Measurements from ENCODE around the gene GTF3C2. TPM values are rescaled to one million over a fixed set of nuclear protein-coding genes. Genes with fewer than 3 reads are reported as not detected.
A peak's percentile ranks its signal among the peaks of the same experiment; 100 is the strongest.

The GTF3C2 gene
- total and polyA plus RNA-seq, 9 of the 15 experiments (the other 6 are each of a cell fraction or from before 2014, with no cell fraction given) = 35.5 to 96.8 (median 53.0) TPM

GRCh38 chr2:27335311-27335710, 21.3 kb downstream of the GTF3C2 start:
- ATAC-seq = no peak
- no peak for TF ChIP-seq SMARCB1 (IDR thresholded peaks at IDR 0.05; ENCODE audit: insufficient read length, low read depth)
- no peak for TF ChIP-seq THAP12 (CRISPR knock-in tag; IDR thresholded peaks at IDR 0.05)
- TF ChIP-seq MBD1 (CRISPR knock-in tag; IDR thresholded peaks at IDR 0.05) = no peak
- no peak for TF ChIP-seq CCAR2 (IDR thresholded peaks at IDR 0.05; ENCODE audit: low read depth, low read length)
- TF ChIP-seq CREBBP (IDR thresholded peaks at IDR 0.05; ENCODE audit: low read depth, low read length) = no peak
- TF ChIP-seq ATF2 (CRISPR knock-in tag; IDR thresholded peaks at IDR 0.05) = no peak
- no peak for TF ChIP-seq ATF6 (CRISPR knock-in tag; IDR thresholded peaks at IDR 0.05)
- TF ChIP-seq KLF16 (IDR thresholded peaks at IDR 0.05) = no peak
- no peak for TF ChIP-seq FIP1L1 (IDR thresholded peaks at IDR 0.05; ENCODE audit: low read depth, low read length, poor library complexity, severe bottlenecking)
- TF ChIP-seq PHF21A (IDR thresholded peaks at IDR 0.05; ENCODE audit: borderline replicate concordance, low read depth) = no peak
- no peak for TF ChIP-seq TEAD1 (CRISPR knock-in tag; IDR thresholded peaks at IDR 0.05)
- TF ChIP-seq ZNF184 (CRISPR knock-in tag; IDR thresholded peaks at IDR 0.05) = no peak
- no peak for TF ChIP-seq NBN (IDR thresholded peaks at IDR 0.05; ENCODE audit: low read depth)

More at GRCh38 chr2:27335311-27335710, 21.3 kb downstream of the GTF3C2 start:
- Histone ChIP-seq H3K27me3 (ENCODE audit: control insufficient read depth in 2 of 2, insufficient read depth in 2 of 2, low read length in 2 of 2) (no peaks in the 10 kb centered on the region), H3K4me3 (no peak overlapping the region), H3K36me3 (ENCODE audit: control insufficient read depth, insufficient read depth, low read length) (peaks cover 75% of the 10 kb centered on the region), H3K9me1 (ENCODE audit: control insufficient read depth, insufficient read depth, low read length) (no peaks in the 10 kb centered on the region), H3K4me2 (ENCODE audit: insufficient read depth, low read length) (no peak overlapping the region), H4K20me1 (replicated peaks; ENCODE audit: control insufficient read depth, insufficient read depth, low read length) (no peaks in the 10 kb centered on the region), H2AFZ (ENCODE audit: low read depth, low read length) (no peak overlapping the region), H3K79me2 (ENCODE audit: control insufficient read depth, insufficient read depth, low read length) (no peaks in the 10 kb centered on the region), H3K9ac (ENCODE audit: insufficient read depth in 1 of 2, low read depth in 2 of 2, low read length in 2 of 2) (peak overlapping the region in 1 of 2 experiments; percentile 48; a peak in 1 of 4 replicates), H3K9me3 (replicated peaks; ENCODE audit: control insufficient read depth, insufficient read depth, low read depth, low read length) (no peaks in the 10 kb centered on the region), H3K4me1 (replicated peaks in 1 of 2; ENCODE audit: control insufficient read depth in 2 of 2, insufficient read depth in 2 of 2, low read length in 2 of 2) (no peaks in the 10 kb centered on the region), H3K27ac (ENCODE audit: extremely low read depth, low read depth, low read length) (no peak overlapping the region; the same call in 2 of the 3 replicates)
- ChIA-PET CTCF (ENCODE audit: low intra/inter-chr PET ratio) (no interaction called here), POLR2A (interaction anchor here (1.0 to 4.0 kb wide), 4 partner anchors 10 to 19 kb away, joined by 4 to 22 read pairs (median 4); partner anchors contain the start of gene MPV17)
- BruUV-seq (replicated peaks) = no TSS peak
- FAIRE-seq (no peak), DNase-seq (ENCODE audit: extremely low read depth in 1 of 4, low spot score in 3 of 4) (no peak)
- 86% methylated on average over 3 of the region's 3 CpGs for WGBS (ENCODE audit: insufficient coverage, low coverage, missing lambda C conversion rate)
- in situ Hi-C loops (cut with MboI) (no loop called here), intact Hi-C loops (cut with micrococcal nuclease) (no loop called here)
